GM03348 (cell line): ENCODE measurements around the gene GOLGA2.
A peak's percentile ranks its signal among the peaks of the same experiment; 100 is the strongest.

ENCODE experiments used
- DNase-seq: peaks from one replicate; pipeline ENCODE4 v3.0.0; 2012; ENCODE audit warnings: low spot score

GOLGA2 gene

DNA sequence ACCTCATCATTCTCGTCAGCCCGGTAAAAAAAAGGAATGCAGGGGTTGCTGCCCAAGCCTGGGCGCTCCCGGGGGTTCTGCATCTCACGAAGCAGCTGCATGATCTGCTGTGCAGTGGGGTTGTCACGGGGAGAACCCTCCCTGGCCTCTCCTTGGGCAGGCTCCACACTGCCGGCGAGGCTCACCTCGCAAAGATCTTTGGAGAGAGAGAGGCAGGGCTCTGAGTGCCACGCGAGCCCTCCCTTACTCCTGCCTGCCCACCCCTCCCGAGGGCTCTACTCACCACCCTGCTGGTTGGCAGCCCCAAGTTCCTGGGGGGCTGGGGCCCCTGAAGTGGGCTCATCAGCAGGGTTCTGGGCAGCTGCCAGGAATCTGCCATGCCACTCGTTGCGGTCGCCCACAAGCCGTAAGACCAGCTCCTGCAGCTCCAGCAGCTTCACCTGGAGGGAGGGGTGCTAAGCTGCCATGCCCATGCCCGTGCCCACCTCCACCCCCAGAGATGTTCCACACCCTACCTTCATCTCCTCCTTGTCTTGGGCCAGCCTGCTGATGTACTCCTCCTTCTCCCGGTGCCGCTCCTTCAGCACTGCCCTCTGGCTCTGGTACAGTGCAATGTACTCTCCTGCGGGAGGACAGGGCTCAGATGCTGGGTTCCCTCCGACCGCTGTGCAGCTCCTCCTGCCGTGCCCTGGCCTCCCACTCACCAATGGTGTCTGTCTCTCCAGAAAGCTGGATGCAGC is 18.6 kb downstream of the GOLGA2 start:
- DNase-seq, result no peak

DNA sequence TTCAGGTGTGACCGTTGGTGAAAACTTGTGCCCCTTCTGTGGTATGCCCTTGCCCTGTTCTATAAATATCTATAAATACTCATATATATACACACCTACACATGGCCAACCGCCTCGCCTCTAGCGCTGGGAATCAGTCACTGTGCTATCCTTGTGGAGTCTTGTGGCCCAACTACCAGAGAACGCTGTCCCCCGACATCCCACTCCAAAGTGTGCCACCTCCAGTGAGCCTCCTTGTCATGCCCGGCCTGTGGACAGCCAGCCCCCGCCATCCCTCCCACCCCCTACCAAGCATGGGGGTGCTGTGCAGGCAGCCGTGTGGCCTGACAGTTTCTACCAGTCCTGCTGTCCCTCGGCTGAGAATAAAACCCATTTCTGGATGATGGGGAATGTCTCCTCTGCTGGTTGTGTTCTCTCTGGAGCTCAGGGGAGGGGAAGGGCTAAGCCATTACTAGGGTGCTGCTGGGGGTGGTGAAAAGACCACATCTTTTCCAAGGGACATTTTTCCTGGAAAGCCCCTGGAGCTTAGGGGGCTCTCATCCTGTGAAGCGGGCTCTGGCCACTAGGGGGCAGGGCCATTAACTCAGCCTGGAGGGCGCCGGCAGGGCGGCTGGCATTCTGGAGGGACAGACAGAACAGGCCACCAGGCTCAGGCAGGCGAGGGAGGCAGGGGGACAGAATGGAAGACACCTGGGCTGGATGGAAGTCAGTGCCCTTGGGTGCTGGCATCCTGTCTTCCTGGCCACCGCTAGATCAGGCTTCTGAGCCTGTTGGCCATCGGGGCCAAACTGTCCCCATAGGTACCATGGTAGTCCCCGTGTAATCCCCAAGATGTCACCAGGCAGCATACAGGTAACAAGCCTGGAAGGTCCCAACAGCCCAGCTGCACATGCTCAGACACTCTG is 20.7 kb downstream of the GOLGA2 start:
- peak; percentile 87 for DNase-seq

DNA sequence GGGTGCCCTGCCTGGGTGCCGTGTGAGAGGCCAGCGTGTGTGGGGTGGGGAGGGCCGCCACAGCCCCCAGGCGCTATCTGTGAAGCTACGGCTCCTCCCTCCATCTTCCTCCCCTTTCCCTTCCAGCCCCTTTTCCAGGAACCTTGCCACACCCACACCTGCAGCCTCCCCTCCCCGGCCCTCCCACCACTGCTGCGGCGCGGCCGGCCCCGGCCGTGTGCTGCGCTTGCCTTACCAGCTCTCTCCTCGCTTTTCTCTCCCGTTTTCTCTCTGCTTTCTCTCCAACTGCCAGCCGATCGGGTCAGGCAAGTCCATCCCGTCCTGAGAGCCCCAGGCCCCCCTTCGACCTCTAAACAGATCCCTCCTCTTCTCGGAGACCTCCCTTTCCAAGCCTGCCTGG is 21.4 kb downstream of the GOLGA2 start:
- no peak for DNase-seq

GRCh38 chr9:128253991-128254346 is 21.8 kb downstream of the GOLGA2 start:
- DNase-seq, result no peak

DNA sequence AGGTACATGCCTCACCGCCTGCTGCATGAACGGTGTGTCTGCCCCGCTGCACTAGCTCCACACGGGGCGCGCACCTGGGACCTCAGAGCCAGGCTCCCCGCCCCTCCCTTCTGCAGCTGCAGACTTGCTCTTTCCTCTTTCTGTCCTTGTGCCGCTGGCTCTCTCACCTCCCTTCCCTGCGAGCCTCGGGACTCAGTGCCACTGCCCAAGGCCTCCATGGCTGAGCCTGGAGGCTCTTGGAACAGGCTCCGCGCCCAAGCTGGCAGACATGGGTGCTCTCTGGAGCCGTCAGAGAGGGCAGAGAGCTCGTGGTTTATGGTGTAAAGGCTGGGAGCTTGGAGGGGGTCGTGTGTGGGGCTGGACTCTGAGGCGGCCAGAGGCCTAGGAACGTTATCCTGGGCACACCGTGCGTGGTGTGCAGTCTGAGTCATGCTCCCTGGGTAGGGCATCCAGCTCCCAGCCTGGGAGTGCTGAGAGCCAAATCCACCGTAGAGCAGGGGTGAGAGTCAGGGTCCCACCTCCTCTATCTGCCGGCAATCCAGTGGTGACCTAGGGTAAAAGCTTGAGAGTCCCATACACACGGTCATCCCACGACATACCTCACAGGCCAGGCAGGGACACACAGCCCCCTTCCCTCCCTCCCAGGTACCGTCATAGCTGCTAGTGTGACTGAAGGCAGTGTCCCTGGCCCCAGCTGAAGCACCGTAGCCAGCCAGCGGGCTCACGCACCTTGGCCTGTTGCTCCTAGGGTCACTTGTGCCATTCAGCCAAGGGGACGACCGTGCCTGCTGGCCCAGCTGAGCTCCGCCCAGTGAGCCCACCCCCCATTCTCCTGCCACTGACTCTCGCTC is 22.4 kb downstream of the GOLGA2 start:
- DNase-seq, result no peak

DNA sequence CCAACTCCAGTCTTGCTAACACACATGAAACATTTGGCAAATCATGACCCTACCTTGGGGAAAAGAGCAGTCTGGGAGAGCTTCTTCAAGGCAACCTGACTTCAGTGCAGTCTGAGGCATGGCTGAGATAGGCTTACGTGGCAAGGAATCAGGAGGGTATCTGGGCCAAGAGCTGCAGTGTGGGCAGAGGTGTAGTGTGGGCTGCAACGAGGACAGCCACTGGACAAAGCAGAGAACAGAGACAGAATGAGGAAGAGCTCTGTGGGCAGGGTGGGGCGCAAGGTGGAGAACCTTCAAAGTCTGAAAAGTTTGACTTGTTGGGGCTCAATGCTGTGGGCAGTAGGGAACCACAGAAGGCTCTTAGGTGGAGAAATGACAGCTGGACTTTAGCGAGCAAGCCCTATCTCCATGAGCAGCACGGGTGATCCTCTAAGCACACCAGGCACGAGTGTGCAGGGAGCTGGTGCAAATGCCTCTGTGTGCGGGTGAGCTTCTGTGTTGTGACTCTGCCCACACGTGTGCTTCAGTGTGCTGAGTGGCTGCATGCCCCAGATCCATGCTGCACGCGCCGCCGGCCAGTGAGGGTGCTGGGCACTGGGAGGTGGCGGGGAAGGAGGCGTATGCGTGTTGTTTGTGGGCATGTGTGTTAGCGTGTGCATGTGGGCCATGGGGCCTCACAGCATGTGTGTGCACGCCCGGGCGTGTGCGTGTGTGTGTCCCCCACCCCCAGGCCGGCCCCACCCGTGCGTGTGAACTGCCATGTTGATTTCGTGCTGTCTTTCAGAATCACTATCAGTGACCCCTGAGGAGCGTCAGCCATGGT is 23.3 kb downstream of the GOLGA2 start:
- no peak for DNase-seq

GRCh38 chr9:128251732-128252100 is 24.1 kb downstream of the GOLGA2 start:
- no peak for DNase-seq

DNA sequence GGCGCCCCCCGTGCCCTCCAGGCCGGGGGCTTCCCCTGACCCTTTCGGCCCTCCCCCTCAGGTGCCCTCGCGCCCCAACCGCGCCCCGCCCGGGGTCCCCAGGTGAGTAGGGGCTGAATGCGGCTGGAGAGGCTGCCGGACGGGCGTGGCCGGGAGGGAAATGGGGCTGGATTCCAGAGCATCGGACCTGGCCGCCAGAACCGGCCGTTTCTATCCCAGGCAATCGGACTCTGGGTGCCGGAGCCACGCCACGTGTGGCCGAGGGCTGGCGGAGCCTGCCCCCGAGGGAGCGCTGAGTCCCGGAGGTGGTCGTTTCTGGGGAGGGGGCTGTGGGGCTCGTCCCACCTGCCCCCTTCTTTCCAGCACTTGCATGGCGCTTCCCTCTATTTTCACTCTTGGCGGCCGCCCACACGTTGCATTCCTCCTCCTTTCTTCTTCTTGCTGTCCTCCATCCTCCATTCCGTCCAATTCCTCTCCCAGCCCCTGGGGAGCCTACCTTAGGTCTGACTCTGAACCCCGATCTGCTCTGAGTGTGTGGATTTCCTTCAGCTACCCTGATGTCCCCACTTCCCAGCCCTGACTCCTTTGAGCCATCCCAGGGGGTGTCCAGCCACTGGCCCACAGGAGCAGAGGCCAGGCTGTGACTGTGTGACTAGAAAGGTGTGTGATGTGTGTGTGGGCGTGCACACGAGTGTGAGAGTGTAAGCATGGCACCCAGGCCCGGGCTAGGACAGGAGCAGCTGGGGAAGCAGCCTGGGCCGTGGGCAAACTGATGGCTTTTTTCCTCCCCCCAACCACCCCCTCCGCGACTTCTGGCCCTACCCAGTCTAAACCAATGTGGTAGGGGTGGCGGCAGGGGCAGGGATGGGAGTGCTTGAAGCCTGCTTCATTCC is 24.7 kb downstream of the GOLGA2 start:
- no peak for DNase-seq

DNA sequence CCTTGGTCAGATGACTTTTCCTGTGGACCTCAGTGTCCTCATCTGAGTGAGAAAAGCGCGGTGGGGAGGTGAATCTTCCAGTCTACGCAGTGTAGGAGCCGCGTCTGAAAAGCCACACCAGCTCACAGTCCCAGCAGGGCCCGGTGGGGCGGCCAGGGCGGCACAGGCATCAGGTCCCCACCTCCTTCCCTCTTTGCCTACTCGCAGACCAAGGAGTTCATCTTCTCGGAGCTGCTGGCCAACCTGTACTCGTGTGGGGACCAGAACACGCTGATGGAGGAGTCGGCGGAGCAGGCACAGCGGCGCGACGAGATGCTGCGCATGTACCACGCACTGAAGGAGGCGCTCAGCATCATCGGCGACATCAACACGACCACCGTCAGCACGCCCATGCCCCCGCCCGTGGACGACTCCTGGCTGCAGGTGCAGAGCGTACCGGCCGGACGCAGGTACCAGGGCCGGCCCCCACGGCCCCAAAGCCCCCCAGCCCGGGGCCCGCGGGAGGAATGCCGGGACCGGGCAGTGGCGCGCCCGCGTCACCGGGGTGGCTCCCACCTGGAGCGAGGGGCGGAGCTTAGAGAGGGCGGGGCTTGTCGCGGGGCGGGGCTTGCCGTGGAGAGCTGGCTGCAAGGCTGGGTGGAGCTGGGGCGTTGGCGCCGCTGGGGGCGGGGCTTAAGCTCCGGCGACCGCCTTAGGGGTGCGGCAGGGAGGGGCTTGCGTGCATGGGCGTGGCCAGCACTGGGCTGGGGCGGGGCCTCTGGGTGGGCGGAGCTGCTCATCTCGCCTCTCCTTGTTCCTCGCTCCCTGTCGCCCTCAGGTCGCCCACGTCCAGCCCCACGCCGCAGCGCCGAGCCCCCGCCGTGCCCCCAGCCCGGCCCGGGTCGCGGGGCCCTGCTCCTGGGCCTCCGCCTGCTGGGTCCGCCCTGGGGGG is 25.6 kb downstream of the GOLGA2 start:
- peak; percentile 67 for DNase-seq

GRCh38 chr9:128249558-128249907 is 26.3 kb downstream of the GOLGA2 start:
- no peak for DNase-seq

DNA sequence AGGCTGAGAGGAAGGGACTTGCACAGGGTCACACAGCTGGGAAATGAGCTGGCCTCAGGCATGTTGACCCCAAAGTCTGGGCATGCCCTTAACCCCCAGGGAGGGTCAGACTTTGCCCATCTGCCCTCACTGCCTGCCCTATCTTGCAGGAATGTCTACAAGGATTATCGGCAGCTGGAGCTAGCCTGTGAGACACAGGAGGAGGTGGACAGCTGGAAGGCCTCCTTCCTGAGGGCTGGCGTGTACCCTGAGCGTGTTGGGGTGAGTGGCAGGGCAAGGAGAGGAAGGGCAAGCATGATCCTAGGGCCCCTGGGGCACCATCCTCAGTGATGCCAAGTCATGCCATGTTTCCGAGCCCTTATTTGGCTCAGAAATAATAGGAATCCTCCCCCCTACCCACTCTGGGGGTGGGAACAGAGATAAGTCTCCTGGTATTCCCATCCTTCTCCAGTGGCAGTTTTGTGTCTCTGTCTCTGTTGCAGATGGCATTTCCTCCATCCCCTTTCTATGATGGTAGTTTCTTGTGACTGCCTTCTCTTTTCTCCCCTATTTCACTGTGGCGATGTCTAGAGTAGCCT is 28.5 kb downstream of the GOLGA2 start:
- DNase-seq, result no peak

DNA sequence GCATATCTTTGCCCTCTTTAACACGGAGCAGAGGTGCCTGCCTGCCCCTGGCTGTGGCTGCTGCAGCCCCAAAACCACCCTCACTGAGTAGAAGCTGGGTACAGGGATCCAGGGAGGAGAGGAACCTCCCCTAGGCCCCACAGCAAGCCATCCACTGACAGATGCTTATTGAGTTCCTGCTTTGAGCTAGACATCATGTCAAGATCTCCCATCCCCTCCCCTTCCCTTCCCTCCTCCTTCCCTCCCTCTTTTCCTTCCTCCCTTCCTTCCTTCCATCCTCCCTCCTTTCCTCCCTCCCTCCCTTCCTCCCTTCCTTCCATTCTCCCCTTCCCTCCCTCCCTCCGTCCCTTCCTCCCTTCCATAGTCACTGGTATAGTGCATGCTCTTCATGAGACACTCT is 29.3 kb downstream of the GOLGA2 start:
- DNase-seq, result no peak

DNA sequence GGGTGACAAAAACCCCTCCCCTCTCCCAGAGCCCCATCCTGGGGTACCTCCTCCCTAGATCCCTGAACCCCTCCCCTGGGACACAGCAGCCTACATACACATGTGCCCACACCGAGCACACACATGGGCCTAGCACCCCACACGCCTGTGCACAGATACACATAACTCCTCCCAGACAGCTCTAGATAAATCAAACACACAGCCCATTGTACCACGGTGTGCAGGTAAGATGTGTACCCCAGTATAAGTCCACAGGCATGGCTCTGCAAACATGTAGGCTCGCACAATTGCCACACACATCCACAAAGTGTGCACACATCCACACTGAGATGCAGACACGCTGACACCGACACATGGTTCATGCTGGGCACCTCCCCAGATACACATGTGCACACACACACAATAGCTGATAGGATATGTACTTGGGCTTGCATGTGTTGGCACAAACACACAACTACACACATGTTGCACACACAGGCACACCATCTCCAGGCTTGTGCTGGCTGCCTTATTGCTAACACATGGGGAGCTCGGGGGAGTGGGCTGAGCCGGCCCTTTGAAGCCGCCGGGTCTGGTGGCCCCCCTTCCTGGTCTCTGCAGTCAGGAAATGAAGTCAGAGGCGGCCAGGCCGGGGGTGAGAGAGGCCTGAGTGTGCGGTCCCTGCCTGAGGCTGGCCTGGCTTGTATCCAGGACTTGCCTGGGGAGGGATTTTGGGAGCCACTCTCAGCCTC is 30.2 kb downstream of the GOLGA2 start:
- peak; percentile 81 for DNase-seq

- peak; percentile 97 for DNase-seq
Observed at GRCh38 chr9:128244837-128245231, 31.0 kb downstream of the GOLGA2 start.

DNA sequence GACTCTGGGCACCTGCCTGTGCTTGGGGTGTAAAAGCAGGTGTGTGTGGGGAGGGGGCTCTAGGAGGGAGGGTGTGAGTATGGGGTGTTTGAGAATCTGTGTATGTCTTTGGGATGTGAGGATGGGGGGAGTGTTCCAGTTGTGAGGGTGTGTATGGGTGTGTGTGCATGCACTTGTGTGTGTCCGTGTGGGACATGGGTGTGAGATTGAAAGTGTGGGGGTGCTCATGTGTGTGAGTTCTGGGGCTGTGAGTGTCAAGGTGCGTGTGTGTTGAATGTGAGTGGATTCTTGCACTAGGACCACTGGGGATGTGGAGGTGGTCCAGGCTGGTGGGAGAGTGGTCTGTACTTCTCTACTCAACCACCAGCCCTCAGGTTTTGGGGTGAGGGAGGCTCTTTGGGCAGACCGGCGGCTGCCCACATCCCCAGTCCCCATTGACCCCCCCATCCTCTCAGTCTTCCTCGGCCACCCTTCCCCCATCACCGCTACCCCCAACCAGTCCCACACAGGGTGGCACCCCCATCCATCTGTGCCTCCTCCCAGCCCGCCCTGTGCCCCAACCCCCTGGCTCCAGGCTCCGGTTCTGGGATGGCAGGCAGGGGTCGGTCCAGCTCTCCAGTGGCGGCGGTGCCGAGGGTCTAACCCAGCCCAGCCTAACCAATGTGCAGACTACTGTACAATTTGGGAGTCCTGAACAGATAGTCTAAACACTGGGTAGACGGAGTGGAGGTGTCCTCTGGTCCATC is 31.5 kb downstream of the GOLGA2 start:
- peak; percentile 53 for DNase-seq

DNA sequence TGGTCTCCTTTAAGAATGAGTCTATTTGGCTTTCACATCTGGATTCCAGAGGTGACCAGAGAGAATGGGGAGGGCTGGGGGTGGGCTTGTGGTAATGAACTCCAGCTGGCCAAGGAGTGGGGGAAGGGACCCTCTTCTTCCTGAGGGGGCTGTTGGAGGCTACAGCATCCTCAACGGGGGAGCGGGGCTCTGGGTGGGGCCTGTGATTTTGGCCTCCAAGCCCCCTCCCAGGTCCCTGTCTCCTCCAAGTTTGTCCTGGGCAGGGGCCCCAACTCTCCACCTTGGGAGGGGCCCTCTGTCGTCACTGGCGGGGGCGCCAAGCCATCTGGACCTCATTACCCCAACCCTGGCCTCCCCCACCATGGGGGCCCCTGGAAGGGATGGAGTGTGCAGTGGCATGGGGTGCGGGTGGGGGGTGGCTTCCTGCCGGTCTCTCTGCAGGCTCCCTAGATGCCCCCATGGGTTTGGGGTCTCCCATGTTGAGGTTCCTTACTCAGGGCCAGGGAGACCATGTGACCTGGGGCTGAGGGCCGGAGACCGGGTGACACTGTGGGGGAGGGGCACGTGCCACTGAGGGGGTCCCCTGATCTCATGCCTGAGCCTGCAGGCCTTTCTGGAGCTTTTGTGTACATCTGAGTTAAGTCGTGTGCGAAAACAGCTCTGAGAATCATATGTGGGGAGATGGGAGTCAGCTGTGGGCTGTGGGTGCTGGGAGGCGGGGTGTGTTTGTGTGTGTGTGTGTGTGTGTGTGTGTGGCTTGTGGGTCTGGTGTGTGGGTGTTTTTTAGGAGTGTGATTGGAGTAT is 32.4 kb downstream of the GOLGA2 start:
- DNase-seq, result peak; percentile 69

DNA sequence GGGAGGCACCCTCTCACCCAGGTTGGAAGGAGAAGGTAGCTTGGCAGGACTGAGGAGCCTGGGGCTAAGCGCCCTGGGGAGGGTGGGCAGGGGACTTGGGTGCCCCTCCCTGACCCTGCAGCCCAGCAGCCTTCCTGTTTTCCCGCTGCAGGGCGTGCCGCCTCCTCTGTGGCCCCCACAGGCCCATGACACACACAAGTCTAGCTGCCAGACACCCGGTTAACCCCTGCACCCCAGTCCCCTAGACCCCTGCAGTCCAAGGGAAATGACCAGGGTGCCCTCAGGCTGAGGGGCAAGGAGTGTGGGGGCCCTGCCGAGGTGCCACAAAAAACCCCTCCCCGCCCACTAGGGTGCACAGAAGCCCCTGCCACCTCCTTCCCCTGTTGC is 33.0 kb downstream of the GOLGA2 start:
- DNase-seq, result peak; percentile 60
